ENCODE results near the gene COL28A1.

The COL28A1 gene

DNA sequence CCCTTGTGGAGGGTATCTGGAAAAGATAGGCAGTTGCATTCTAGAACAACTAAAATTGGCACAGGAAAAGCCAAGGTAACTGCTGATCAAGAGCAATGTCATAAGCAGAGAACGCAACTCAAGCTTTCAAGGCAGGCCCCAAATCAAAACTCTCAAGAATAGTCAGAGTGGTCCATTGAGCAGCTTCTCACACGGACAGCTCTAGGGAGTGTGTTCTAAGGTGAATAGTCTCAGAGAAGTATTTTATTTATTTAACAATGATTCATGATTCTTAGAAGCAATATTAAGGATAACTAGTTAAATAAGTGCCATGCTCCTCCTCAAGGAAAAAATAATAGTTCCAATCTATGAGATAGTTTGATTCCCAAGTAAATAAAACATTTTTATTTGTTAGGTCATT is 83.0 kb downstream of the COL28A1 start:
- Histone ChIP-seq H3K4me3 (ENCODE audit: low read depth, low read length) (no peak overlapping the region), H2AFZ (no peak overlapping the region), H3K27me3 (ENCODE audit: control insufficient read depth, insufficient read depth, low read length) (no peaks in the 10 kb centered on the region), H3K9me3 (ENCODE audit: control insufficient read depth, low read length) (no peaks in the 10 kb centered on the region), H3K4me1 (no peaks in the 10 kb centered on the region), H3K4me2 (ENCODE audit: low read length) (no peak overlapping the region), H3K79me2 (no peaks in the 10 kb centered on the region), H3K27ac (no peak overlapping the region), H3K36me3 (ENCODE audit: control insufficient read depth, insufficient read depth, low read length) (no peaks in the 10 kb centered on the region), H3K9ac (no peak overlapping the region)
- TF ChIP-seq, protein P1, sequence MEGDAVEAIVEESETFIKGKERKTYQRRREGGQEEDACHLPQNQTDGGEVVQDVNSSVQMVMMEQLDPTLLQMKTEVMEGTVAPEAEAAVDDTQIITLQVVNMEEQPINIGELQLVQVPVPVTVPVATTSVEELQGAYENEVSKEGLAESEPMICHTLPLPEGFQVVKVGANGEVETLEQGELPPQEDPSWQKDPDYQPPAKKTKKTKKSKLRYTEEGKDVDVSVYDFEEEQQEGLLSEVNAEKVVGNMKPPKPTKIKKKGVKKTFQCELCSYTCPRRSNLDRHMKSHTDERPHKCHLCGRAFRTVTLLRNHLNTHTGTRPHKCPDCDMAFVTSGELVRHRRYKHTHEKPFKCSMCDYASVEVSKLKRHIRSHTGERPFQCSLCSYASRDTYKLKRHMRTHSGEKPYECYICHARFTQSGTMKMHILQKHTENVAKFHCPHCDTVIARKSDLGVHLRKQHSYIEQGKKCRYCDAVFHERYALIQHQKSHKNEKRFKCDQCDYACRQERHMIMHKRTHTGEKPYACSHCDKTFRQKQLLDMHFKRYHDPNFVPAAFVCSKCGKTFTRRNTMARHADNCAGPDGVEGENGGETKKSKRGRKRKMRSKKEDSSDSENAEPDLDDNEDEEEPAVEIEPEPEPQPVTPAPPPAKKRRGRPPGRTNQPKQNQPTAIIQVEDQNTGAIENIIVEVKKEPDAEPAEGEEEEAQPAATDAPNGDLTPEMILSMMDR (IDR thresholded peaks at IDR 0.05) = no peak

DNA sequence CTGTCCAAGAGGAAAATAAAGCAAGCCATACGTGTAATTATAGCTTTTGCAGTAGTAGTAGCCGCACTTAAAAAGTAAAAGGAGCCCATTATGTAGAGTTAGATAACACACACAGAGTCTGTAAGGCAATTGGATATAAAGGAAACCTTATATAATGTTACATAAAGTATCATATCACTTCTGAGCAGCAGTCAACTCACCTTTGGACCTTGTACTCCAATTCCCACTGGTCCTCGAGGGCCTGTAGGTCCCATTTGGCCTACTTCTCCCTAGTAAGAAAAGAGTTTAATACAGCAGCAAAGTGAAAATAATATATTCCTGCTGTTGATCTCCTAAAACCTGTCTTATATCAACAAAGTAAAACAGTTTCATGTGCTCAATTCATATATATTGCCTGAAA is 83.6 kb downstream of the COL28A1 start:
- Histone ChIP-seq H3K79me2 (no peaks in the 10 kb centered on the region), H3K4me1 (no peaks in the 10 kb centered on the region), H3K4me3 (ENCODE audit: low read depth, low read length) (no peak overlapping the region), H2AFZ (no peak overlapping the region), H3K36me3 (ENCODE audit: control insufficient read depth, insufficient read depth, low read length) (no peaks in the 10 kb centered on the region), H3K9me3 (ENCODE audit: control insufficient read depth, low read length) (no peaks in the 10 kb centered on the region), H3K4me2 (ENCODE audit: low read length) (no peak overlapping the region), H3K27me3 (ENCODE audit: control insufficient read depth, insufficient read depth, low read length) (no peaks in the 10 kb centered on the region), H3K27ac (no peak overlapping the region), H3K9ac (no peak overlapping the region)
- TF ChIP-seq, protein P1 (IDR thresholded peaks at IDR 0.05) = no peak

DNA sequence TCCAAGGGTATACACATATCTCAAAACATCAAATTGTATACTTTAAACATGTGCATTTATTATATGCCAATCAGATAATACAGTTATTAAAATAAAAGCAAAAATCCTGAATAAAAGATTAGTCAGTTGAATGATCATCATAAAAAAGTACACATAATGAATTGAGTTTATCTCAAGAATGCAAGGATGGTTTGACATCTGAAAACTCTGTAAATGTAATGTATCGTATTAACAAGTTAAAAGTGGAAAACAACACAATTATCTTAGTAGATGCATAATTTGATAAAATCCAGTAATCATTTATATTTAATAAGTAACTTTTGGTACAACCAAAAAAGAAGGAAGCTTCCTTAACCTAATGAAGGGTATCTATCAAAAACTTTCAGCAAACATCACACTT is 86.6 kb downstream of the COL28A1 start:
- Histone ChIP-seq H3K27me3 (ENCODE audit: control insufficient read depth, insufficient read depth, low read length) (no peaks in the 10 kb centered on the region), H3K4me2 (ENCODE audit: low read length) (no peak overlapping the region), H2AFZ (no peak overlapping the region), H3K4me3 (ENCODE audit: low read depth, low read length) (no peak overlapping the region), H3K27ac (no peak overlapping the region), H3K4me1 (no peaks in the 10 kb centered on the region), H3K9ac (no peak overlapping the region), H3K9me3 (ENCODE audit: control insufficient read depth, low read length) (no peaks in the 10 kb centered on the region), H3K36me3 (ENCODE audit: control insufficient read depth, insufficient read depth, low read length) (no peaks in the 10 kb centered on the region), H3K79me2 (no peaks in the 10 kb centered on the region)
- TF ChIP-seq, protein P1 (IDR thresholded peaks at IDR 0.05) = no peak

DNA sequence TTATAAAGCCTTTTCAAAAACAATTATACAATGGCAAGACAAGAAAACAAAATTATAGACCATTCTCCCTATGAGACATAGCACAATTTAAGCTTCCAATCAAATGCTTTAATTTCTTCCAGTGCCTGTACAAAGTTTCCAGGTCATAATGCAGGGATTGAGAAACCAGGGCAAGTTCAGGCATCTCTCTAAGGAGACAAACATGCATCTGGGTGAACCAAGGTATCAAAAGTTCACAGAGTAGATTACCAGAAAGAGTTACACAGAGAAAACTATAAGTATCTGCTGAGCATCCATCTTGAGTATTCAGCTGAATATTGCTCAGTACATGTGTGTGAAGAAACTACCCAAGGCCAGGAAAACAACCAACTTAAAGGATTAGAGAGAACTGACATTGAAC is 89.1 kb downstream of the COL28A1 start:
- H3K4me1 ChIP-seq = no peaks in the 10 kb centered on the region
- H3K9me3 ChIP-seq (ENCODE audit: control insufficient read depth, low read length) = no peaks in the 10 kb centered on the region
- H3K27me3 ChIP-seq (ENCODE audit: control insufficient read depth, insufficient read depth, low read length) = no peaks in the 10 kb centered on the region
- H3K4me2 ChIP-seq (ENCODE audit: low read length) = no peak overlapping the region
- TF ChIP-seq, protein P1 (IDR thresholded peaks at IDR 0.05) = no peak
- H2AFZ ChIP-seq = no peak overlapping the region
- H3K9ac ChIP-seq = no peak overlapping the region
- no peaks in the 10 kb centered on the region for H3K36me3 ChIP-seq (ENCODE audit: control insufficient read depth, insufficient read depth, low read length)
- H3K4me3 ChIP-seq (ENCODE audit: low read depth, low read length) = no peak overlapping the region
- no peaks in the 10 kb centered on the region for H3K79me2 ChIP-seq
- no peak overlapping the region for H3K27ac ChIP-seq

DNA sequence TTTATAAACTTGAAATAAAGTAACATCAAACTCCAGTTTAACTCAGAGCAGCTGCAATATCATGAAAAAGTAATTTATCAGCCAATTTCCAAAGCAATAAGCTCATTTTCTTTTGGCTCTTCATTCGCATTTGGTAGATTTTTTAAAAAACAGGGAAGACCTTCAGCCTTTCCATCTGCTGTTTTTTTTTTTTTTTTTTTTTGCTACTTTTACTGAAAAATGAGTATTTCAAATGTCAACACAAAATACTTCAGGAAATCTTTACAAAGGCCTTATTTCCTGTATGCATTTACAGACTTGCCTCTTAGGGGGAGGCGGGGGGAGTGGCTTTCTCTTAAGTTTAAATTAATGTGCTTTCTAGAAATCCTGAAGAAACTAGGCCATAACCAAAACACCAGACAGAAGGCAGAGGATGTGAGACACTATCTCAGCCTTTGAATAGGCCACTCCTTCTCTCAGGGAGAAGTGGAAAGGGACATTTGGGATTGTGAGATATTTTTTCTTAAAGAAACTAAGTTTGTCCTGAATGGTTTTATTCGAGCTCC is 91.8 kb downstream of the COL28A1 start:
- Histone ChIP-seq H3K4me3 (ENCODE audit: low read depth, low read length) (no peak overlapping the region), H3K4me2 (ENCODE audit: low read length) (no peak overlapping the region), H3K9me3 (ENCODE audit: control insufficient read depth, low read length) (no peaks in the 10 kb centered on the region), H3K9ac (no peak overlapping the region), H3K27ac (no peak overlapping the region), H3K27me3 (ENCODE audit: control insufficient read depth, insufficient read depth, low read length) (no peaks in the 10 kb centered on the region), H3K36me3 (ENCODE audit: control insufficient read depth, insufficient read depth, low read length) (no peaks in the 10 kb centered on the region), H2AFZ (no peak overlapping the region), H3K4me1 (no peaks in the 10 kb centered on the region), H3K79me2 (no peaks in the 10 kb centered on the region)
- TF ChIP-seq, protein P1 (IDR thresholded peaks at IDR 0.05) = no peak
